Hepatocyte (in vitro differentiated cells): ENCODE measurements around the gene RNF128.

Source experiments
- CTCF ChIP-seq: fragments of 200-600 bp; sonication (generic); IDR thresholded peaks from 2 replicates; pipeline ENCODE4 v1.5.1; 2016; ENCODE audit warnings: antibody characterized with exemption, mild to moderate bottlenecking; ENCODE audit not compliant: poor library complexity
- EZH2 ChIP-seq: fragments of 200-600 bp; sonication (generic); IDR thresholded peaks from 2 replicates; pipeline ENCODE4 v1.6.1; 2016; ENCODE audit warnings: antibody characterized with exemption, mild to moderate bottlenecking, borderline replicate concordance
- EZH2phosphoT487 ChIP-seq: fragments of 200-600 bp; sonication (generic); IDR thresholded peaks from one replicate; pipeline ENCODE4 v1.6.1; 2018; ENCODE audit warnings: antibody characterized with exemption, mild to moderate bottlenecking, low read depth, moderate library complexity; ENCODE audit not compliant: unreplicated experiment, severe bottlenecking

- TF ChIP-seq EZH2phosphoT487 (no peak), CTCF (no peak), EZH2 (no peak)
Measured at GRCh38 chrX:106740193-106740780, 13.8 kb downstream of the RNF128 start.
